DMS114 treated with DMSO at 0.1 percent for 48 hours (cell line): ENCODE measurements around the gene LRIT3.

Experiments
- DNase-seq: peaks from one replicate; lab custom pipeline; 2025; ENCODE audit not compliant: unreplicated experiment; lab: John Stamatoyannopoulos, UW

LRIT3 gene

DNA sequence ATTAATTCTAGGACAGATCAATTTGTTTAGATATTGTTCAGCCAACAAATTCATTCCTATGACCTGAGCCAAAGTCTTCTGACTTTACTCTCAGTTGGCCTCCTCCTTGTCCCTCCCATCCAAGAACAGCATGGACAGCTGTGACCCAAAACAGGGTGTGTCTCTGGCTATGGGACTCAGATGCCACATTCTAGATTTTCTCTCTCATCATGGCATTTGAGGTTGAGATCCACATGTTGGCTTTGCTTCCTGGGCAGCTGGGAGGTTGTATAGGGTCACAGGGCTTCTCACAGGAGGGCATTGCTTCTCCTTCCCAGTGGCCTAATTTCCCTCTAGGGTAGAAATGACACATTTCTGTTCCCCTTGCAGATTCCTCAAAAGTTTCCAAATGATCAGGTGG is 42.2 kb downstream of the LRIT3 start:
- no peak for DNase-seq

DNA sequence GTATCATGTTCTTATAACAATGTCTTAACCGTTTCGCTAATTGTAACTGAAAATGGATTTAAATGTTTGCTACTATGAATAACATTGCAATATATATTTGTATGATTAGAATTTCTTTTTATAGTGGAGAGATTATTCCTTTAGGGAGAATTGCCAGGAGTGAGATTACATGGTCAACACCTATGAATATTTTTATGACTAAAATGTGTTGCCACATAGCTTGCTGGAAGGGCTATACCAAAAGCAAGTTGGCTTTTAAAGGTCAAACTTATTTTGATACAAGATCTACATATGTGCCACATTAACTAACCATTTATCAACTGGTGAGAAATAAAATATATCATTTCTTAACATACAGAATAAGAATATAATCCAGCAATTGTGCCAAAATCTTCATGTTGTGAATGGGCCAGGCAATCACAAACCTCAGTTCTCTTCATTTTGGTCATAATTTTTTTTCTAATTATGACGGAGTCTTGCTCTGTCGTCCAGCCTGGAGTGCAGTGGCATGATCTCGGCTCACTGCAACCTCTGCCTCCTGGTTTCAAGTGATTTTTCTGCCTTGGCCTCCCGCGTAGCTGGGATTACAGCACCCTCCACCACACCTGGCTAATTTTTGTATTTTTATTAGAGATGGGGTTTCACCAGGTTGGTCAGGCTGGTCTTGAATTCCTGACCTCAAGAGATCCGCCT is 54.8 kb downstream of the LRIT3 start:
- DNase-seq, result no peak

DNA sequence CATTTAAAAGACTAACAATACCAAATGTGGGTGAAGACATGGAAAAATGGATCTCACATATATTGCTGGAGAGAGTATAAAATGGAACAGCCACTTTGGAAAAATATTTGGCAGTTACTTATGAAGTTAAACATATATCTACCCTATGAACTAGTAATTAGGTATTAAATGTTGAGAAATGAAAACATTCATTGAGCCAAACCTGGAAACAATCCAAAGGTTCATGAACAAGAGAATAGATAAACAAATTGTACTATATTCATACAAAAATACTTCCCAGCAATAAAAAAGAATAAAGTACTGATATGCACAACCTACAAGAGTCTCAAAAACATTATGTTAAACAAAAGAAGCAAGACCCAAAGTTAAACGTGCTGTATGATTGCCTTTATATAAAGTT is 60.8 kb downstream of the LRIT3 start:
- no peak for DNase-seq

DNA sequence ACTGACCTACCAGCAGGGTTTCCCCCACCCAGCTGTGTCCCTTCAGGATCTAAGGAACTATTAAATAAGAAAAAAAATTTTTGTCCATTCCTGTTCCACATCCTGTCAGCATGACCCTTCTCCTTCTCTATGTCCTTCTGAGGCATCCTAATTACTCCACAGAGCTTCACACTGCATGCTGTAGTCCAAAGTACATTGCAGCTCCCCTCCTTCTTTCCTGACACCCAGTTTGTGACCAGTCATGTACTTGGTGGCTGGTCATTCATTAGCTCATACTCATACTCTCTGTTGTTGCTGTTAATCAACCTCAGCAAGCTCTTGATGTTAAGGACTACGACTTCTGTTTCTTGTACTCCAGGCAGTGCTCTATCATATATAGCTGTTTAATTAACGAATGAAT is 62.3 kb downstream of the LRIT3 start:
- DNase-seq, result no peak

DNA sequence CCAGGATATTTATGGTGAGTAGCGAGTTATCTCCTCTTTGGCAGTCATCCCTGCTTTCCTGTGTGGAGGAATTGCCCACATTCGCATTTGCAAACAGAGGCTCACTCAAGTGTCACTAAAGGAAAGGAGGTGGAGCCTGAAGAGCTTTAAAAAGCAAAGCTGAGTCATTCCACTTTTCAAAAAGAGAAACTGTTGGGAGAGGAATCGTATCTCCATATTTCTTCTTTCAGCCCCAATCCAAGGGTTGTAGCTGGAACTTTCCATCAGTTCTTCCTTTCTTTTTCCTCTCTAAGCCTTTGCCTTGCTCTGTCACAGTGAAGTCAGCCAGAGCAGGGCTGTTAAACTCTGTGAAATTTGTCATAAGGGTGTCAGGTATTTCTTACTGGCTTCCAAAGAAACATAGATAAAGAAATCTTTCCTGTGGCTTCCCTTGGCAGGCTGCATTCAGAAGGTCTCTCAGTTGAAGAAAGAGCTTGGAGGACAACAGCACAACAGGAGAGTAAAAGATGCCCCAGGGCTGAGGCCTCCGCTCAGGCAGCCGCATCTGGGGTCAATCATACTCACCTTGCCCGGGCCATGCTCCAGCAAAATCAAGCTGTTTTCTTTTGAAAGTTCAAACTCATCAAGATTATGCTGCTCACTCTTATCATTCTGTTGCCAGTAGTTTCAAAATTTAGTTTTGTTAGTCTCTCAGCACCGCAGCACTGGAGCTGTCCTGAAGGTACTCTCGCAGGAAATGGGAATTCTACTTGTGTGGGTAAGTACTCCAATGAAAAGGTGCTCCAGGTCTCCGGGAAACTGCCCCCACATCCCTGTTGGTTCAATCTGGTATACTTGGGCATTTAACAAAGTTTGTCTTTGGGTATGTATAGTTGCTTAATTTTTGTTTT is 65.0 kb downstream of the LRIT3 start, which contains the start of gene EGF:
Gene EGF, plus strand, starts transcription at position 178 of the 890 bp plus-strand sequence. Its CDS starts 453 bp downstream, at position 631.
- DNase-seq, result no peak

DNA sequence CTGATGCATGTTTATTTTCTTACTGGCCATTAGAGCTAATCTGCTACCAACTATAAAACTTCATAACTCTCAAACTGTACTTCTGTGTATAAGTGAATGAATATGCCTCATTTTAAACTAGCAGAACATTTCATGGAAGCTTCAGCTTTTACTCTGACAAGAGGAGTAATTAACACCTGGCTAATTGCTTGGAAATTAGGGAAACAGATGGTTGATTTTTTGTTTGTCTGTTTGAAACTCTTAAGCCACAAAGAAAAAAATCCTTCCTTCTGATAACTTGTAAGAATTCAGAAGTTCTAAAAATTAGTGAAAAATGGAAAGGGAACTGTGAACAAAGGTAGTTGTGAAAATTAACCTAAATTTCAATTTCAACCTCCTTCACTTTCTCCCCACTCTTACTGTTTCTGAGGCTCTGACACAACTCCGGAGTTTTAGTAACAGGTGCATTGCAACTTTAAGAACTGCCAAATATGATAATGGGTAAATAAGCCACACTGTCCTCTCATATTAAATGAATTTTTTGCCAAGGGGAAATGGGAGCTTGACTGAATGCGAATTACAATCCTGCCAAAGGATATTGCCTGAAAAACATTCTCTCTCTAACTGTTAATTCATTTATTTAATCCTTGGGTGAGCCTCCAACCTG is 65.8 kb downstream of the LRIT3 start:
- DNase-seq, result no peak

DNA sequence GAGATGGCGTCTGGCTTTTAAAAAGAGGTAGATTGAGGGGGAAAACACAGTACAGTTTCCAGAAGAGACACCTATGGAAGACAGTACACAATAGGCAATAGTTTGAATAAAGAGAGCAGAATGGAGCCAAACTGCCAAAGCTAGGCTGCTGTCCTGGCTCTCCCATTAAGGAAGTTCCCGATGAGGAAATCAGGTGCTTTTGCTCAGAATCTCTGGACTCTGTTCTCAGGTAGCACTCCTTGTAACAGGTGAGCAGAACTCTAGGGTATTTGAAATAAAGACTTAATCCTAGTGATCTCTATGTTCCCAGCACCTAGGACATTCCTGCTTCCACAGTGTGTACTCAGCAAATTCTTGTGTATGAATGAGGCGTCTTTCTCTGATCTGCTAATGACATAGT is 66.4 kb downstream of the LRIT3 start:
- DNase-seq, result no peak

DNA sequence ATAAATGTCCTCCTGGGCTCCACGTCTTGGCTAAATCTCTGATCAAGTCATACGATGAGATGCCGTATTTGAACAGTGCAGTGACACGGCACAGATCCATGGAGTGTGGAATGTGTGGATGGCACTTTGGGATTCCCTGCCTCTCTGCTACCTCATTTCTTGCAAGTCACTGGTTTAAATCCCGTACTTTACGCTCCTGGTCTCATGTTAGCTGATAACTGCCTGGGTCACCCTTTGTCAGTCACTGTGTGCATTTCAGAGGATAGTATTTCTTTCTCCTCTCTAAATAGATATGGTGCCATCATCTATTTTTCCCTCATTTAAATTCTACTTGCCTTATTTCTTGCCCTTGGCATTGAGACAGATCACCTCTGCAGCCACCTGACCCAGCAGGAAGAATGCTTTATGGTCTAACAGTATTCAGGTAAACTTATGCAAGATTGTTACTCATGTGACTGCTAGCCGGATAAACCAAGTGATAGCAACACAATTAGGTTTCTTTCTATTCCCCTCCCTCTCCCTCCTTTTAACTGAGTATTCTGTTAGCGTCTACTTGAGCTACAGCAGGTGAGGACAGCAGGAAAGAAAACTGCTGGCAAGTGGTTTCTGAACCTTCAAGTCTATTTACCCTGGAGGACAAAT is 67.6 kb downstream of the LRIT3 start:
- no peak for DNase-seq

DNA sequence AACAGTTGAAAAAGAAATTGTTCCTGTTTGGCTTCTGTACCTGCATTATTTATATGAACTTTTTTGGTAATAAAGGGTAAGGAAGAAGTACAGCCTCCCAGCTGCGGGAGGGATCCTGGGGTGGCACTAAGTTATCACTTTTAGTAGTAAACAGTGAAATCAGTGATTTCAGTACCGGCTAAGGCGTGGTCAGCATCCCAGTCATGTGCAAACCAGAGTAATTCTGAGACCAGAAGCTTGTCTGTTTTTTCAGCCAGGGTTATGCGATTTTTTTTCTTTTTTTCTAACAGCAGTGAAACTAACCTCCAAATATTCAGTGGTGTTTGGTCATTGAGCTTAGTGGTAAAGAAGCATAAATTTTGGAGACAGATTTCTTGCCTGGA is 68.1 kb downstream of the LRIT3 start:
- DNase-seq, result no peak

DNA sequence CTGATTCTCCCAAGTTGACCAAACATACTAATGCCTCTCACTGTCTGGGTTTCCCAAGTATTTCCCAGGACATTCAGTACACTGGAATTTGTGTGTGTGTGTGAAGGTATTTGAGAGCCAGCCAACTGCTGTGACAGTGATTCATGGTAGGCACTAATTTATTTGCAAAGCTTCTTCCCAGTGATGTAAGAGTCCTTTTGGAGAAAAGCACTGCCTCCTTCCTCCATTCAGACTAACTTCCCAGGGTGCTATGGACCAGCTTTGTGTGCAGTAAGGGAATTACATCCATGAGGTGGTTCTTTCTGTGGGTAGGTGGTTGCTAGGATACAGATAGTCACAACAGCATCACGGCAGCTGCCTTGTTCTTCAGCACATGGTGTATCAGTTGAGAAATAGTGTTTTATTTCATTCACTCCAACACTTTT is 73.5 kb downstream of the LRIT3 start:
- DNase-seq, result no peak
